K562 (cell line): Measurements from ENCODE around the gene MAP7D1. TPM values are rescaled to one million over a fixed set of nuclear protein-coding genes. Genes with fewer than 3 reads are reported as not detected.

ENCODE experiments used
- ERF ChIP-seq: fragments of 450-650 bp; formaldehyde crosslinking; IDR thresholded peaks from 2 replicates; pipeline ENCODE4 v1.4.0; 2020; ENCODE audit warnings: mild to moderate bottlenecking, mixed read lengths
- REST ChIP-seq, 2 experiments: fragments of 450-650 bp; formaldehyde crosslinking in 1 of 2; IDR thresholded peaks; 2 replicates each; pipeline versions ENCODE4 v1.4.0 to v1.6.1; 2014 to 2020; ENCODE audit warnings: mild to moderate bottlenecking in 2 of 2, borderline replicate concordance in 1 of 2, low read depth in 1 of 2
- polyA plus RNA-seq, 8 experiments: library from polyadenylated mRNA; depleted of rRNA in 4 of 8; stranded (reverse) in 5 of 8; unstranded in 3 of 8; fragments of >200 nt; fragmentation: Nextera tagmentation in 2 of 8; fragmentation: Illumina TruSeq in 1 of 8; extraction: Ambion mirVana in 2 of 8; extraction: Trizol in 1 of 8; gene quantifications; 2 replicates each; pipeline versions ENCODE4 v1.2.1 to v1.2.3, GENCODE V29; 2011 to 2014; ENCODE audit warnings: inconsistent platforms in 1 of 8, missing spikeins in 1 of 8
- total RNA-seq, 7 experiments: library from RNA; depleted of rRNA in 6 of 7; stranded (reverse); fragments of >200 nt in 6 of 7; fragmentation: Illumina TruSeq in 2 of 7; extraction: Trizol in 2 of 7; gene quantifications; 2 replicates each; pipeline versions ENCODE4 v1.2.1 to v1.2.3, GENCODE V29; 2011 to 2021; ENCODE audit warnings: low replicate concordance in 1 of 7

The MAP7D1 gene
- total and polyA plus RNA-seq, 9 of the 15 experiments (the other 6 are each of a cell fraction or from before 2014, with no cell fraction given): 3.6 to 108 (median 34.5) TPM

GRCh38 chr1:36151845-36152203 is 4.1 kb upstream of the MAP7D1 start (continued):
- TF ChIP-seq REST (IDR thresholded peaks at IDR 0.05; ENCODE audit: borderline replicate concordance): no peak
- 0 out of 2 replicates have a peak, but pooled peaks have one; percentile 24 for TF ChIP-seq REST (CRISPR knock-in tag; IDR thresholded peaks at IDR 0.05; ENCODE audit: low read depth)
- 0 out of 2 replicates have a peak, but pooled peaks have one; percentile 26 for TF ChIP-seq ERF
